CD14-positive monocyte (primary cell): ENCODE results near the gene RIPK1. TPM values are rescaled to one million over a fixed set of nuclear protein-coding genes. Genes with fewer than 3 reads are reported as not detected.
A peak's percentile ranks its signal among the peaks of the same experiment; 100 is the strongest.

Source experiments
- DNase-seq, 3 donors: peaks; one replicate each; pipeline ENCODE4 v3.0.0-alpha.2; 2011 to 2022
- H2AFZ ChIP-seq: 2 replicates; pipeline ENCODE4 v1.6.0; 2012; ENCODE audit warnings: mild to moderate bottlenecking, low read depth, low read length, inconsistent platforms; ENCODE audit not compliant: insufficient read depth, poor library complexity, severe bottlenecking
- H3K27ac ChIP-seq, 2 donors: 1 replicate in 1 of 2; 2 replicates in 1 of 2; pipeline ENCODE4 v1.5.1; 2012 to 2013; ENCODE audit warnings: low read length in 2 of 2, control low read depth in 1 of 2, inconsistent platforms in 1 of 2, low read depth in 1 of 2, mild to moderate bottlenecking in 1 of 2
- H3K27me3 ChIP-seq, 2 donors: one replicate each; pipeline versions ENCODE4 v1.6.0 to v1.6.1; 2011 to 2013; ENCODE audit warnings: low read length in 2 of 2; ENCODE audit not compliant: control insufficient read depth in 2 of 2, insufficient read depth in 2 of 2
- H3K36me3 ChIP-seq, 2 donors: replicated peaks in 1 of 2; 1 replicate in 1 of 2; 2 replicates in 1 of 2; pipeline versions ENCODE4 v1.5.1 to v1.6.1; 2012 to 2013; ENCODE audit warnings: low read length in 2 of 2, control low read depth in 1 of 2, inconsistent platforms in 1 of 2, mild to moderate bottlenecking in 1 of 2; ENCODE audit not compliant: insufficient read depth in 2 of 2, control insufficient read depth in 1 of 2
- H3K4me1 ChIP-seq, 2 donors: 1 replicate in 1 of 2; 2 replicates in 1 of 2; pipeline versions ENCODE4 v1.5.1 to v1.6.1; 2012 to 2013; ENCODE audit warnings: low read length in 2 of 2, control low read depth in 1 of 2, inconsistent platforms in 1 of 2, mild to moderate bottlenecking in 1 of 2, moderate library complexity in 1 of 2; ENCODE audit not compliant: insufficient read depth in 2 of 2, control insufficient read depth in 1 of 2
- H3K4me2 ChIP-seq: replicated peaks from 2 replicates; pipeline ENCODE3; 2012; ENCODE audit warnings: low read length, moderate library complexity, mild to moderate bottlenecking; ENCODE audit not compliant: poor library complexity, severe bottlenecking; ENCODE audit errors: extremely low read depth
- H3K4me3 ChIP-seq, 3 experiments: fragments of 200-600 bp in 1 of 3; sonication (generic) in 1 of 3; replicated peaks in 1 of 3; 1 replicate in 2 of 3; 2 replicates in 1 of 3; pipeline ENCODE4 v1.5.1; 2011 to 2013; ENCODE audit warnings: low read length in 3 of 3, mild to moderate bottlenecking in 3 of 3, control low read depth in 2 of 3, low read depth in 2 of 3, inconsistent platforms in 1 of 3, moderate library complexity in 1 of 3
- H3K79me2 ChIP-seq: 2 replicates; pipeline ENCODE4 v1.6.0; 2012; ENCODE audit warnings: mild to moderate bottlenecking, control low read depth, inconsistent platforms, low read length, moderate library complexity; ENCODE audit not compliant: insufficient read depth
- H3K9ac ChIP-seq: 2 replicates; pipeline ENCODE4 v1.6.0; 2017; ENCODE audit warnings: low read length, mild to moderate bottlenecking; ENCODE audit not compliant: insufficient read depth, poor library complexity, severe bottlenecking
- H3K9me3 ChIP-seq, 2 donors: replicated peaks in 1 of 2; 1 replicate in 1 of 2; 2 replicates in 1 of 2; pipeline versions ENCODE4 v1.5.1 to v1.6.1; 2012 to 2013; ENCODE audit warnings: low read length in 2 of 2, control low read depth in 1 of 2; ENCODE audit not compliant: control insufficient read depth in 1 of 2, insufficient read depth in 1 of 2
- H4K20me1 ChIP-seq: 2 replicates; pipeline ENCODE4 v1.6.0; 2012; ENCODE audit warnings: mild to moderate bottlenecking, low read length, control low read depth, moderate library complexity; ENCODE audit not compliant: insufficient read depth
- H3K27ac Mint-ChIP-seq, 7 donors: one replicate each; pipeline ENCODE4 v1.8.0; 2020; ENCODE audit warnings: mild to moderate bottlenecking in 7 of 7, mixed read lengths in 7 of 7, moderate library complexity in 6 of 7, inconsistent platforms in 2 of 7
- H3K27me3 Mint-ChIP-seq, 3 donors: one replicate each; pipeline ENCODE4 v1.8.0; 2021 to 2022; ENCODE audit warnings: low read depth in 3 of 3, mild to moderate bottlenecking in 3 of 3, mixed read lengths in 3 of 3, moderate library complexity in 3 of 3, inconsistent platforms in 1 of 3
- H3K36me3 Mint-ChIP-seq, 2 donors: one replicate each; pipeline ENCODE4 v1.8.0; 2020; ENCODE audit warnings: mixed read lengths in 2 of 2, inconsistent platforms in 1 of 2, mild to moderate bottlenecking in 1 of 2
- H3K4me1 Mint-ChIP-seq: one replicate; pipeline ENCODE4 v1.8.0; 2020; ENCODE audit warnings: mild to moderate bottlenecking, mixed read lengths
- H3K4me3 Mint-ChIP-seq, 2 donors: one replicate each; pipeline ENCODE4 v1.8.0; 2020; ENCODE audit warnings: mild to moderate bottlenecking in 2 of 2, mixed read lengths in 2 of 2, moderate library complexity in 1 of 2
- H3K9me3 Mint-ChIP-seq, 7 donors: one replicate each; pipeline ENCODE4 v1.8.0; 2020 to 2022; ENCODE audit warnings: mixed read lengths in 7 of 7, mild to moderate bottlenecking in 6 of 7, moderate library complexity in 6 of 7, inconsistent platforms in 2 of 7
- WGBS: methylation state at CpG from one replicate; pipeline ENCODE4 v1.1.5; 2013; ENCODE audit warnings: missing lambda C conversion rate; ENCODE audit not compliant: insufficient coverage; 5-methylcytosine and 5-hydroxymethylcytosine counted together
- intact Hi-C, 2 donors: fragments of 100-400 bp; cut with micrococcal nuclease; formaldehyde crosslinking; loops; one replicate each; pipeline versions ENCODE4 v1.15.0 to v1.15.1; 2023
- polyA plus RNA-seq, 3 donors: library from polyadenylated mRNA; depleted of rRNA in 1 of 3; unstranded in 2 of 3; stranded (reverse) in 1 of 3; fragments of 300-500 nt in 2 of 3; fragments of >200 nt in 1 of 3; fragmentation: Illumina TruSeq in 2 of 3; gene quantifications; 1 replicate in 2 of 3; 2 replicates in 1 of 3; pipeline ENCODE4 v1.2.3, GENCODE V29; 2012 to 2021
- TF ChIP-seq, protein P1 (sequence below): fragments of 200-600 bp; IDR thresholded peaks from one replicate; pipeline ENCODE4 v1.8.0; 2022; ENCODE audit warnings: antibody characterized with exemption, mild to moderate bottlenecking

The RIPK1 gene
- polyA plus RNA-seq, 3 donors = 6.0 to 9.6 (median 9.6) TPM

DNA sequence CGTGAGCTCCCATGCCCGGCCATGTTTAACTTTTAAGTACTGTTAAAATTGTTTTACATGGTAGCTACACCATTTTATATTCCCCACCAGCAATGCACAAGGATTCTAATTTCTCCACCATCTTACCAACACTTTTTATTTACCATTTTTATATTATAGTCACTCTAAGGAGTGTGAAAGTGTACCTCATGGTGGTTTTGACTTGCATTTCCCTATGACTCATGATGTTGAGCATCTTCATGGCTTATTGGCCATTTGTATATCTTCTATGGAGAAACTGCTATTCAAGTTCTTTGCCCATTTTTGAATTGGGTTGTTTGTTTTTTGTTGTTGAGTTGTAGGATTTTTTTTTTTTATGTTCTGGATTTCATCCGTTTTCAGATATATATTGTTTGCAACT, 34.6 kb downstream of the RIPK1 start:
- intact Hi-C loops = no loop called here
- H3K36me3 ChIP-seq = peaks cover 64 to 91% of the 10 kb centered on the region in 2 donors
- no peak overlapping the region for H3K27ac ChIP-seq
- no peaks in the 10 kb centered on the region for H3K9me3 ChIP-seq
- Mint-ChIP-seq H3K9me3 (no peaks in the 10 kb centered on the region), H3K4me3 (no peak overlapping the region), H3K36me3 (peaks cover 76 to 94% of the 10 kb centered on the region in 2 donors), H3K27me3 (no peaks in the 10 kb centered on the region), H3K4me1 (no peaks in the 10 kb centered on the region), H3K27ac (peak overlapping the region in 2 of 7 donors; percentile 20 to 52)
- peaks cover 4% of the 10 kb centered on the region for H4K20me1 ChIP-seq
- no peak overlapping the region for H2AFZ ChIP-seq
- H3K79me2 ChIP-seq = no peaks in the 10 kb centered on the region
- DNase-seq = no peak
- no peak overlapping the region for H3K4me2 ChIP-seq
- TF ChIP-seq, protein P1, sequence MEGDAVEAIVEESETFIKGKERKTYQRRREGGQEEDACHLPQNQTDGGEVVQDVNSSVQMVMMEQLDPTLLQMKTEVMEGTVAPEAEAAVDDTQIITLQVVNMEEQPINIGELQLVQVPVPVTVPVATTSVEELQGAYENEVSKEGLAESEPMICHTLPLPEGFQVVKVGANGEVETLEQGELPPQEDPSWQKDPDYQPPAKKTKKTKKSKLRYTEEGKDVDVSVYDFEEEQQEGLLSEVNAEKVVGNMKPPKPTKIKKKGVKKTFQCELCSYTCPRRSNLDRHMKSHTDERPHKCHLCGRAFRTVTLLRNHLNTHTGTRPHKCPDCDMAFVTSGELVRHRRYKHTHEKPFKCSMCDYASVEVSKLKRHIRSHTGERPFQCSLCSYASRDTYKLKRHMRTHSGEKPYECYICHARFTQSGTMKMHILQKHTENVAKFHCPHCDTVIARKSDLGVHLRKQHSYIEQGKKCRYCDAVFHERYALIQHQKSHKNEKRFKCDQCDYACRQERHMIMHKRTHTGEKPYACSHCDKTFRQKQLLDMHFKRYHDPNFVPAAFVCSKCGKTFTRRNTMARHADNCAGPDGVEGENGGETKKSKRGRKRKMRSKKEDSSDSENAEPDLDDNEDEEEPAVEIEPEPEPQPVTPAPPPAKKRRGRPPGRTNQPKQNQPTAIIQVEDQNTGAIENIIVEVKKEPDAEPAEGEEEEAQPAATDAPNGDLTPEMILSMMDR = no peak
- H3K4me3 ChIP-seq = no peak overlapping the region
- no CpG with 5 or more reads among the region's 3 CpGs for WGBS
- H3K27me3 ChIP-seq = no peaks in the 10 kb centered on the region
- H3K4me1 ChIP-seq = no peaks in the 10 kb centered on the region
- no peak overlapping the region for H3K9ac ChIP-seq

DNA sequence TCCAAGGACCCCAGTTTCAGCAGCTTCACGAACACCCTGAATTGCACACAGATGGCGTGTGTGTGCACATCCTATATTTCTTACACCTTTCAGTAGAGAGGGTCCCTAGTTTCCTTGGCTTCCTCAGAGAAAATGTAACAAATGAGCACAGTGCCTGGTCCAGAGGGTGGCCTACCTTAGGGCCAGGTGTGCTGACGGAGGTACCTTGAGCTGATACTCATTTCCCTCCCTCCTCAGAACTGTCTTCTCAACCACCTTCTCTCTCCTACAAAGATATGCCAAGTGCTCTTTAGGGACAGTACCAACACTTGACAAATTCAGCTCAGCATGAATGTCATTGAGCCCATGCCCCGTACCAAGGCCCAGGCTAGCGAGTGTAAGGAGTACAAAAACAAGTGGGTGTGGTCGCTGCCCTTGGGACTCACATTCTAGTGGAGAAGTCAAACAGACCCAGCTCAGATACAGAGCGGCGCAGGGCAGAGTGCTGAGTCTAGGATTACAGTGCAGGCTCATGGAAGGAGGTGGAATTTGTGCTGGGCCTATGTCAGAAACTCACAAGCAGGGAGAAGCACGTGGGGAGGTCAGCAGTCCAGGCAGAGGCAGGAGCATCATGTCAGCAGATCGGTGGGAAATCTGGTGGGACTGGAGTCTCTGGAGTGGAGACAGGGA, 40.6 kb downstream of the RIPK1 start:
- H3K9me3 ChIP-seq = no peaks in the 10 kb centered on the region
- H3K4me2 ChIP-seq = no peak overlapping the region
- Mint-ChIP-seq H3K36me3 (peaks cover 87 to 98% of the 10 kb centered on the region in 2 donors), H3K27me3 (peaks cover 0 to 2% (median 0%) of the 10 kb centered on the region in 3 donors), H3K27ac (peak overlapping the region in 4 of 7 donors; percentile 9 to 81 (median 60)), H3K9me3 (no peaks in the 10 kb centered on the region), H3K4me1 (no peaks in the 10 kb centered on the region), H3K4me3 (no peak overlapping the region)
- TF ChIP-seq, protein P1 = no peak
- no peak overlapping the region for H3K27ac ChIP-seq
- DNase-seq = no peak
- 95% methylated on average over 10 of the region's 10 CpGs for WGBS
- no peak overlapping the region for H3K4me3 ChIP-seq
- peaks cover 24% of the 10 kb centered on the region for H4K20me1 ChIP-seq
- no peaks in the 10 kb centered on the region for H3K4me1 ChIP-seq
- H3K79me2 ChIP-seq = no peaks in the 10 kb centered on the region
- H2AFZ ChIP-seq = no peak overlapping the region
- intact Hi-C loops = no loop called here
- H3K36me3 ChIP-seq = peaks cover 83 to 98% of the 10 kb centered on the region in 2 donors
- H3K27me3 ChIP-seq = no peaks in the 10 kb centered on the region
- H3K9ac ChIP-seq = no peak overlapping the region
